Measurements from ENCODE around the gene RGL3. TPM values are rescaled to one million over a fixed set of nuclear protein-coding genes. Genes with fewer than 3 reads are reported as not detected.
"Not testable (repeated sequence)": the region's sequence is repeated elsewhere in the genome, so short reads cannot be mapped to it uniquely, and the experiment has no call there.

The RGL3 gene, protein sequence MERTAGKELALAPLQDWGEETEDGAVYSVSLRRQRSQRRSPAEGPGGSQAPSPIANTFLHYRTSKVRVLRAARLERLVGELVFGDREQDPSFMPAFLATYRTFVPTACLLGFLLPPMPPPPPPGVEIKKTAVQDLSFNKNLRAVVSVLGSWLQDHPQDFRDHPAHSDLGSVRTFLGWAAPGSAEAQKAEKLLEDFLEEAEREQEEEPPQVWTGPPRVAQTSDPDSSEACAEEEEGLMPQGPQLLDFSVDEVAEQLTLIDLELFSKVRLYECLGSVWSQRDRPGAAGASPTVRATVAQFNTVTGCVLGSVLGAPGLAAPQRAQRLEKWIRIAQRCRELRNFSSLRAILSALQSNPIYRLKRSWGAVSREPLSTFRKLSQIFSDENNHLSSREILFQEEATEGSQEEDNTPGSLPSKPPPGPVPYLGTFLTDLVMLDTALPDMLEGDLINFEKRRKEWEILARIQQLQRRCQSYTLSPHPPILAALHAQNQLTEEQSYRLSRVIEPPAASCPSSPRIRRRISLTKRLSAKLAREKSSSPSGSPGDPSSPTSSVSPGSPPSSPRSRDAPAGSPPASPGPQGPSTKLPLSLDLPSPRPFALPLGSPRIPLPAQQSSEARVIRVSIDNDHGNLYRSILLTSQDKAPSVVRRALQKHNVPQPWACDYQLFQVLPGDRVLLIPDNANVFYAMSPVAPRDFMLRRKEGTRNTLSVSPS
- total RNA-seq (not detected), polyA plus RNA-seq (not detected)

DNA sequence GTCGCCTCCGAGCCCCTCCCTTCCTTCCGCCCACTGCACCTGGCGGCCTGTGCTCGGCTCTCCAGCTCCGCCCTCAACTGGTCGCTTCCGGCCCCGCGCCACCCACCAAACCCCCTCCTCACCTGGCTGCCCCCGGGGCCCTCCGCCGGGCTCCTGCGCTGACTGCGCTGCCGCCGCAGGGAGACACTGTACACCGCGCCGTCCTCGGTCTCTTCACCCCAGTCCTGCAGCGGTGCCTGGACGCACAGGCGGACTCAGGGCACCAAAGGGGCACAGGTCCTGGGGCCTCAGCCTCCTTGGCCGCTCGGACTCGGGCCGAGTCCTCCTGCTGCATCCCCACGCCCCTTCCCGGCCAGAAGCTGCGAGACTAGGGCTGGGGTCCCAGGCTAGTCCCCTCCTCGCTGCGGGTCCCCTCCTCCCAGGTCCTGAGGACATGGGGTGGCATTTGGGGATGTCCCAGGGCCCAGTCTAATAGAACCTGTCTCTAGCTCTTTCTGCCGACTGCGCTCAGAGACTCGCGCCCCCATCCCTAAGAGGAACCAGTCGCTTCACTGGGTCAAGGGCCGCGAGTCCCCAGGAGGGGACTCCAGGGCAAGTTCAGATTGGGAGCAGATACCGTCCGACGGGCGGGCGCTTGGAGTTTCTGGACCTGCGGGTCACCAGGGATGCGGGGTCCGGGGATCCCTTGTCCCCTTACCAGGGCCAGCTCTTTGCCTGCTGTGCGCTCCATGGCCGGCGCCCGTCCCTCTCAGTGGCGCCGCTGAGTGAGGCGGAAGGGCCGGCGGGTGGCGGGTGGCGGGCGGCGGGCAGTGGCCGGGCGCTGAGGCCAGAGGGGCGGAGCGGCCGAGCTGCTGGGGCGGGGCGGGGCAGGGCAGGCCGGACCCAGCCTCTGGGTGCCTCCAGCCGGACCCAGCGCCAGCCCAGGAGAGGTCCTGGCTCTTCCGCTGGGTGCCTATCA, at the start of gene RGL3:
RGL3 (minus strand) TSS at position 766 of the 958 bp plus-strand sequence; CDS start at position 730, 36 bp downstream.
- Mint-ChIP-seq H3K9me3 (no peaks in the 10 kb centered on the region), H3K4me1 (peaks cover 0 to 46% (median 19%) of the 10 kb centered on the region in 4 donors), H3K27me3 (peaks cover 72% of the 10 kb centered on the region), H3K27ac (peak within 1 kb of the TSS in 1 of 3 donors; percentile 5), H3K36me3 (no peaks in the 10 kb centered on the region), H3K4me3 (peak within 1 kb of the TSS in 3 of 4 donors; percentile 33 to 58 (median 52))
- Histone ChIP-seq H3K27me3 (ENCODE audit: control insufficient read depth, insufficient read depth, low read length) (peaks cover 9% of the 10 kb centered on the region), H3K9me3 (ENCODE audit: control insufficient read depth in 2 of 2, low read length in 2 of 2) (no peaks in the 10 kb centered on the region), H3K4me3 (ENCODE audit: low read depth, low read length) (no peak within 1 kb of the TSS), H3K4me1 (ENCODE audit: control insufficient read depth, insufficient read depth, low read length, poor library complexity, severe bottlenecking) (peaks cover 51% of the 10 kb centered on the region), H3K36me3 (ENCODE audit: control insufficient read depth, insufficient read depth, low read length) (no peaks in the 10 kb centered on the region), H3K27ac (ENCODE audit: insufficient read depth, low read length, poor library complexity, severe bottlenecking) (no peak within 1 kb of the TSS)
- DNase-seq (no peak), ATAC-seq (ENCODE audit: low read depth in 2 of 2) (no peak)

DNA sequence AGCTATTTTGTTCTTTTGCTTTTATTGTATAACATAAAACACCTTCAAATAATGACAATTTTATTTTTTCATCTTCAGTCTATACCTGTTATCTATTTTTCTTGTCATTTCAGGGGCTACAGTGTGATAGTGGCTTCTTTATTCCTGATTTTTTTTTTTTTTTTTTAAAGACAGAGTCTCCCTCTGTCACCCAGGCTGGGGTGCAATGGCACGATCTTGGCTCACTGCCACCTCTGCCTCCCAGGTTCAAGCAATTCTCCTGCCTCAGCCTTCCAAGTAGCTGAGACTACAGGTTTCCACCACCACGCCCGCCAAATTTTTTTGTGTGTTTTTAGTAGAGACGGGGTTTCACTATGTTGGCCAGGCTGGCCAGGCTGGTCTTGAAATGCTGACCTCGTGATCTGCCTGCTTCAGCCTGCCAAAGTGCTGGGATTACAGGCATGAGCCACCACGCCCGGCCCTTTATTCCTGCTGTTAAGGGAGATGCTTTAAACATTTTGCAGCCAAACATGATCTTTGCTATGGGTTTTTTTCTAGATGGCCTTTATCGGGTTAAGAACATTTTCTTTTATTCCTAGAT, 49.2 kb upstream of the RGL3 start:
- H3K36me3 Mint-ChIP-seq; H3K36me3 ChIP-seq (ENCODE audit: control insufficient read depth, insufficient read depth, low read length); H3K9me3 ChIP-seq (ENCODE audit: control insufficient read depth in 2 of 2, low read length in 2 of 2); H3K27ac Mint-ChIP-seq; H3K4me3 ChIP-seq (ENCODE audit: low read depth, low read length); H3K4me1 ChIP-seq (ENCODE audit: control insufficient read depth, insufficient read depth, low read length, poor library complexity, severe bottlenecking); H3K9me3 Mint-ChIP-seq; H3K27me3 Mint-ChIP-seq; ATAC-seq (ENCODE audit: low read depth in 2 of 2); H3K27ac ChIP-seq (ENCODE audit: insufficient read depth, low read length, poor library complexity, severe bottlenecking); H3K4me1 Mint-ChIP-seq; H3K4me3 Mint-ChIP-seq; H3K27me3 ChIP-seq (ENCODE audit: control insufficient read depth, insufficient read depth, low read length); DNase-seq: not testable (repeated sequence)

DNA sequence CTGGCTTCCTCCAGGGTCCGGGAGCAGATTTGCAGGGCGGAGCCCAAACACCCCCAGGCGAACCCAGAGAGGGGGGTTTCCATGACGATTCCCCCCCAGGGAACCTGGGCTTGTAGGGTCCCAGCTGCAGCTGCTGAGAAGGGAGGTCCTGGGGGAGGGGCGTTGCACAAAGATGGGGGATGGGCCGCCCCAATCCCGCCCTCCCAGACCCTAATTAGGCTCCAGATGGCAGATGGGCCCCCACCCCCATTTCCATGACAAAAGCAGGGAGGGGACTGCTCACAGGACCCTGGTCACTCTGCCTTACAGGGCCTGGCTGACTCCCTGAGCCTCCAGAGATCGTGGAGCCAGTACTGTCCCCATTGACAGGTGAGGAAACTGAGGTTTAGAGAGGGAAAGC, 46.5 kb upstream of the RGL3 start:
- Mint-ChIP-seq H3K4me3 (no peak overlapping the region), H3K36me3 (no peaks in the 10 kb centered on the region), H3K9me3 (no peaks in the 10 kb centered on the region), H3K27me3 (peaks cover 6% of the 10 kb centered on the region), H3K4me1 (peaks cover 0 to 4% (median 1%) of the 10 kb centered on the region in 4 donors), H3K27ac (no peak overlapping the region)
- Histone ChIP-seq H3K4me3 (ENCODE audit: low read depth, low read length) (no peak overlapping the region), H3K36me3 (ENCODE audit: control insufficient read depth, insufficient read depth, low read length) (no peaks in the 10 kb centered on the region), H3K27ac (ENCODE audit: insufficient read depth, low read length, poor library complexity, severe bottlenecking) (no peak overlapping the region), H3K27me3 (ENCODE audit: control insufficient read depth, insufficient read depth, low read length) (no peaks in the 10 kb centered on the region), H3K9me3 (ENCODE audit: control insufficient read depth in 2 of 2, low read length in 2 of 2) (no peaks in the 10 kb centered on the region), H3K4me1 (ENCODE audit: control insufficient read depth, insufficient read depth, low read length, poor library complexity, severe bottlenecking) (no peaks in the 10 kb centered on the region)
- DNase-seq (no peak), ATAC-seq (ENCODE audit: low read depth in 2 of 2) (no peak)

DNA sequence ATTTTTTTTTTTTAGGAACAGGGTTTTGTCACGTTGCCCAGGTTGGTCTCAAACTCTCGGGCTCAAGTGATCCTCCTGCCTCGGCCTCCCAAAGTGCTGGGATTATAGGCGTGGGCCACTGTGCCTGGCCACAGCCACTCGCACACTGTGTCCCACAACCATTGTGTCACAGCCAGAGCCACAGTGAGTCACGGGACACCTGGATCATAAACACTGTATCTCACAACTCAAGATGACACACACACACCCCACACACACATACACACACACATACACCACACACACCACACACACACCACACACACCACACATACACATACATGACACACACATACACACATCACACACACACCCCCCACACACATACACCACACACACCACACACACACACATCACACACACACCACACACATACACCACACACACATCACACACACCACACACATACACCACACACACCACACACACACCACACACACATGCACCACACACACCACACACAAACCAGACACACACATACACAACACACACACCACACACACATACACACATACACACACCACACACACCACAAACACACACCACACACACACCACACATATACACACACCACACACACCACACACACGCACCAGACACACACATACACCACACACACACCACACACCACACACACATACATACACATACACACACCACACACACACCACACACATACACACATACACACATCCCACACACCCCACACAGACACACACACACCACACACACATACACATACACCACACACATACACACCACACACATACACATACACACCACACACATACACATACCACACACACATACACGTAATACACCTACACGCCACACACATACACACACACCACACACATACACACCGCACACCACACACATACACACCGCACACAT, 45.5 kb upstream of the RGL3 start:
- Mint-ChIP-seq H3K27me3 (peaks cover 11% of the 10 kb centered on the region), H3K4me3 (no peak overlapping the region), H3K36me3 (no peaks in the 10 kb centered on the region), H3K4me1 (peaks cover 0 to 4% (median 1%) of the 10 kb centered on the region in 4 donors), H3K27ac (no peak overlapping the region), H3K9me3 (no peaks in the 10 kb centered on the region)
- H3K4me1 ChIP-seq (ENCODE audit: control insufficient read depth, insufficient read depth, low read length, poor library complexity, severe bottlenecking), result no peaks in the 10 kb centered on the region
- H3K27ac ChIP-seq (ENCODE audit: insufficient read depth, low read length, poor library complexity, severe bottlenecking), result no peak overlapping the region
- H3K9me3 ChIP-seq (ENCODE audit: control insufficient read depth in 2 of 2, low read length in 2 of 2), result no peaks in the 10 kb centered on the region
- no peaks in the 10 kb centered on the region for H3K36me3 ChIP-seq (ENCODE audit: control insufficient read depth, insufficient read depth, low read length)
- ATAC-seq (ENCODE audit: low read depth in 2 of 2), result no peak
- H3K27me3 ChIP-seq (ENCODE audit: control insufficient read depth, insufficient read depth, low read length), result no peaks in the 10 kb centered on the region
- H3K4me3 ChIP-seq (ENCODE audit: low read depth, low read length), result no peak overlapping the region
- no peak for DNase-seq

DNA sequence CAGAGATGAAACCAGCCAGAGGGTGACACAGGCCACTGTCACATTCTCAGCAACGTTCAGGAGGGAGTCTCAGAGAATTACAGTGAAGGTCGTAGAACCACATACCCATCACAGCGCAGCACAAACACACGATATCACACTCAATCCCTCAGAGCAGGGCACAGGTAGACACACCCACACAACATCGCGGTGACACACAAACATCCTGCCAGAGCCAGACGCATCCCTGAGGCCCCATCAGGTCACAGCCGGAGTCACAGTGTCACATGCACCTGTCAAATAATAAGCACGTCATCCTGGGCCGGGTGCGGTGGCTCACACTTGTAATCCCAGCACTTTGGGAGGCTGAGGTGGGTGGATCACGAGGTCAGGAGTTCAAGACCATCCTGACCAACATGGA, 44.3 kb upstream of the RGL3 start:
- peaks cover 0 to 4% (median 1%) of the 10 kb centered on the region in 4 donors for H3K4me1 Mint-ChIP-seq
- ATAC-seq (ENCODE audit: low read depth in 2 of 2) (peak; percentile 40 to 76), DNase-seq (peak in 2 of 3 donors; percentile 34 to 43)
- Histone ChIP-seq H3K9me3 (ENCODE audit: control insufficient read depth in 2 of 2, low read length in 2 of 2) (no peaks in the 10 kb centered on the region), H3K4me1 (ENCODE audit: control insufficient read depth, insufficient read depth, low read length, poor library complexity, severe bottlenecking) (no peaks in the 10 kb centered on the region), H3K4me3 (ENCODE audit: low read depth, low read length) (no peak overlapping the region), H3K27ac (ENCODE audit: insufficient read depth, low read length, poor library complexity, severe bottlenecking) (no peak overlapping the region), H3K36me3 (ENCODE audit: control insufficient read depth, insufficient read depth, low read length) (no peaks in the 10 kb centered on the region), H3K27me3 (ENCODE audit: control insufficient read depth, insufficient read depth, low read length) (no peaks in the 10 kb centered on the region)
- peak overlapping the region in 1 of 4 donors; percentile 22 for H3K4me3 Mint-ChIP-seq
- H3K36me3 Mint-ChIP-seq, result no peaks in the 10 kb centered on the region
- peak overlapping the region in 1 of 3 donors; percentile 64 for H3K27ac Mint-ChIP-seq
- no peaks in the 10 kb centered on the region for H3K9me3 Mint-ChIP-seq
- peaks cover 18% of the 10 kb centered on the region for H3K27me3 Mint-ChIP-seq

DNA sequence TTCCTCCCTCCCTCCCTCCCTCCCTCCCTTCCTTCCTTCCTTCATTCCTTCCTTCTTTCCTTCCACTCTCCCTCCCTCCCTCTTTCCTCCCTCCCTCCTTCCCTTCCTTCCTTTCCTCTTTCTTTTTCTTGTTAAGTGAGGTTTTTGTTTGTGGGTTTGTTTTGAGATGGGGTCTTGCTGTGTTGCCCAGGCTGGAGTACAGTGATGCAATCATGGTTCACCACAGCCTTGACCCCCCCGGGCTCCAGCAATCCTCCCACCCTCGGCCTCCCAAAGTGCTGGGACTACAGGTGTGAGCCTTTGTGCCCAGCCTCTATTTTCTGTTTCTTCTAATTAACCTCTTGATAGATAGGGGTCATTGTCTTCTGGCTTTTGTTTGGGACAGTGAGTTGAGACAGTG, 42.3 kb upstream of the RGL3 start:
- no peaks in the 10 kb centered on the region for H3K36me3 ChIP-seq (ENCODE audit: control insufficient read depth, insufficient read depth, low read length)
- no peaks in the 10 kb centered on the region for H3K9me3 Mint-ChIP-seq
- H3K27ac Mint-ChIP-seq, result no peak overlapping the region
- ATAC-seq (ENCODE audit: low read depth in 2 of 2), result no peak
- H3K4me3 ChIP-seq (ENCODE audit: low read depth, low read length), result no peak overlapping the region
- H3K27me3 ChIP-seq (ENCODE audit: control insufficient read depth, insufficient read depth, low read length), result no peaks in the 10 kb centered on the region
- no peaks in the 10 kb centered on the region for H3K4me1 ChIP-seq (ENCODE audit: control insufficient read depth, insufficient read depth, low read length, poor library complexity, severe bottlenecking)
- no peaks in the 10 kb centered on the region for H3K9me3 ChIP-seq (ENCODE audit: control insufficient read depth in 2 of 2, low read length in 2 of 2)
- peaks cover 0 to 4% (median 1%) of the 10 kb centered on the region in 4 donors for H3K4me1 Mint-ChIP-seq
- DNase-seq, result no peak
- no peak overlapping the region for H3K4me3 Mint-ChIP-seq
- H3K27ac ChIP-seq (ENCODE audit: insufficient read depth, low read length, poor library complexity, severe bottlenecking), result no peak overlapping the region
- no peaks in the 10 kb centered on the region for H3K36me3 Mint-ChIP-seq
- H3K27me3 Mint-ChIP-seq, result peaks cover 11% of the 10 kb centered on the region
